ENCODE data around the gene LARP1B. TPM values are rescaled to one million over a fixed set of nuclear protein-coding genes. Genes with fewer than 3 reads are reported as not detected.
"Not testable (repeated sequence)": the region's sequence is repeated elsewhere in the genome, so short reads cannot be mapped to it uniquely, and the experiment has no call there.

LARP1B gene
- total and polyA plus RNA-seq, 2 donors (not counting 1 experiment from before 2014, with no cell fraction given), result 4.5 to 14.6 TPM

DNA sequence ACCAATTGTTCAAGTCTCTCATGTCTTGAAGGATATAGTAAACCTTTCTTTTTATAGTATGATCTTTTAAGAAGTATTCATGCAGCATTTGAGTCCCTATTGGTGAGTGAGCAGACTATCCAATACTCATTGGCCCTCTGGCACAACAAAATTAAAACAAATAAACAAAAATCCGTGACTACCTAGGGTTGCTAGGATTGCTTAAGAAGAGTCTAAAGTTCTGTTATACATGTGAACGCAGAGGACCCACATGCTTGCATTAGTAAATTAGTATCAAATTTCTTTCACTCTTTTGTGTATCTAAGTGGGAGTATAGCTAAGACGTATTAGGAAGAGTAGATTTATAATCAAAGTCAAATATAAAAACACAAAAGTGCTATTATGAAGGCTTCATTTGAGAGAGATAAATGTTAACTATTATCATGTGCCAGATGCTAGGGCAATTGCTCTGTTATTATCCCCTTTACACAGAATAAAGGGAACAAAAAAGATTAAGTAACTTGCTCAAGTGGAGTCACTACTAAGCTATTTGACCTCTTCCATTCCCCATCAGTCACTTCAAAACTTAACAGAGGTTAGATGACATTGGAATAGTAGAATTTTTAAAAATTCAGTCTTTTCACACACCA, 29.2 kb upstream of the LARP1B start:
- H3K27me3 Mint-ChIP-seq, result no peaks in the 10 kb centered on the region
- Histone ChIP-seq H3K4me2 (replicated peaks; ENCODE audit: low read depth, low read length, poor library complexity, severe bottlenecking) (no peak overlapping the region), H3K9ac (ENCODE audit: low read length) (no peak overlapping the region), H3K4me1 (ENCODE audit: control insufficient read depth in 2 of 2, insufficient read depth in 2 of 2, low read length in 2 of 2) (no peaks in the 10 kb centered on the region), H3K4me3 (ENCODE audit: control extremely low read depth in 1 of 5, extremely low read depth in 1 of 5, insufficient read depth in 1 of 5, low read depth in 2 of 5, low read length in 4 of 5) (no peak overlapping the region), H2AFZ (ENCODE audit: insufficient read depth, low read depth, low read length, poor library complexity, severe bottlenecking) (no peak overlapping the region), H3K79me2 (ENCODE audit: control insufficient read depth, insufficient read depth, low read length) (no peaks in the 10 kb centered on the region), H4K20me1 (ENCODE audit: control insufficient read depth, insufficient read depth, low read length, poor library complexity, severe bottlenecking) (no peaks in the 10 kb centered on the region), H3K36me3 (replicated peaks in 1 of 2; ENCODE audit: control extremely low read depth in 1 of 2, control insufficient read depth in 1 of 2, extremely low read depth in 1 of 2, insufficient read depth in 2 of 2, low read length in 1 of 2) (peaks cover 11 to 14% of the 10 kb centered on the region in 2 experiments), H3K27me3 (replicated peaks in 1 of 4; ENCODE audit: control extremely low read depth in 1 of 4, control insufficient read depth in 3 of 4, insufficient read depth in 4 of 4, low read length in 3 of 4) (no peaks in the 10 kb centered on the region), H3K27ac (ENCODE audit: low read length in 2 of 2) (no peak overlapping the region), H3K9me3 (ENCODE audit: control extremely low read depth in 1 of 3, control insufficient read depth in 2 of 3, insufficient read depth in 1 of 3, low read length in 2 of 3) (no peaks in the 10 kb centered on the region)
- H3K4me1 Mint-ChIP-seq, result no peaks in the 10 kb centered on the region
- ATAC-seq (ENCODE audit: low read depth) (no peak), DNase-seq (no peak)
- H3K4me3 Mint-ChIP-seq, result no peak overlapping the region
- no CpG with 5 or more reads among the region's 3 CpGs for WGBS (ENCODE audit: insufficient coverage)
- TF ChIP-seq, protein P1, sequence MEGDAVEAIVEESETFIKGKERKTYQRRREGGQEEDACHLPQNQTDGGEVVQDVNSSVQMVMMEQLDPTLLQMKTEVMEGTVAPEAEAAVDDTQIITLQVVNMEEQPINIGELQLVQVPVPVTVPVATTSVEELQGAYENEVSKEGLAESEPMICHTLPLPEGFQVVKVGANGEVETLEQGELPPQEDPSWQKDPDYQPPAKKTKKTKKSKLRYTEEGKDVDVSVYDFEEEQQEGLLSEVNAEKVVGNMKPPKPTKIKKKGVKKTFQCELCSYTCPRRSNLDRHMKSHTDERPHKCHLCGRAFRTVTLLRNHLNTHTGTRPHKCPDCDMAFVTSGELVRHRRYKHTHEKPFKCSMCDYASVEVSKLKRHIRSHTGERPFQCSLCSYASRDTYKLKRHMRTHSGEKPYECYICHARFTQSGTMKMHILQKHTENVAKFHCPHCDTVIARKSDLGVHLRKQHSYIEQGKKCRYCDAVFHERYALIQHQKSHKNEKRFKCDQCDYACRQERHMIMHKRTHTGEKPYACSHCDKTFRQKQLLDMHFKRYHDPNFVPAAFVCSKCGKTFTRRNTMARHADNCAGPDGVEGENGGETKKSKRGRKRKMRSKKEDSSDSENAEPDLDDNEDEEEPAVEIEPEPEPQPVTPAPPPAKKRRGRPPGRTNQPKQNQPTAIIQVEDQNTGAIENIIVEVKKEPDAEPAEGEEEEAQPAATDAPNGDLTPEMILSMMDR (IDR thresholded peaks at IDR 0.05), result no peak
- TF ChIP-seq EZH2 (IDR thresholded peaks at IDR 0.05; ENCODE audit: borderline replicate concordance, insufficient read depth, low read depth, low read length, poor library complexity, severe bottlenecking), result no peak
- POLR2A ChIA-PET, result no interaction called here
- CTCF ChIA-PET, result no interaction called here
- no peaks in the 10 kb centered on the region for H3K9me3 Mint-ChIP-seq (ENCODE audit: insufficient read depth)
- intact Hi-C loops (cut with micrococcal nuclease), result no loop called here
- no peak overlapping the region for H3K27ac Mint-ChIP-seq

GRCh38 chr4:128039568-128039967, 21.5 kb upstream of the LARP1B start:
- Mint-ChIP-seq H3K4me1 (no peaks in the 10 kb centered on the region), H3K4me3 (no peak overlapping the region), H3K9me3 (ENCODE audit: insufficient read depth) (no peaks in the 10 kb centered on the region), H3K27ac (no peak overlapping the region), H3K27me3 (no peaks in the 10 kb centered on the region)
- Histone ChIP-seq H3K4me3 (ENCODE audit: control extremely low read depth in 1 of 5, extremely low read depth in 1 of 5, insufficient read depth in 1 of 5, low read depth in 2 of 5, low read length in 4 of 5) (no peak overlapping the region), H3K79me2 (ENCODE audit: control insufficient read depth, insufficient read depth, low read length) (no peaks in the 10 kb centered on the region), H3K4me1 (ENCODE audit: control insufficient read depth in 2 of 2, insufficient read depth in 2 of 2, low read length in 2 of 2) (no peaks in the 10 kb centered on the region), H3K4me2 (replicated peaks; ENCODE audit: low read depth, low read length, poor library complexity, severe bottlenecking) (no peak overlapping the region), H3K36me3 (replicated peaks in 1 of 2; ENCODE audit: control extremely low read depth in 1 of 2, control insufficient read depth in 1 of 2, extremely low read depth in 1 of 2, insufficient read depth in 2 of 2, low read length in 1 of 2) (peaks cover 0 to 5% of the 10 kb centered on the region in 2 experiments), H3K27me3 (replicated peaks in 1 of 4; ENCODE audit: control extremely low read depth in 1 of 4, control insufficient read depth in 3 of 4, insufficient read depth in 4 of 4, low read length in 3 of 4) (no peaks in the 10 kb centered on the region), H4K20me1 (ENCODE audit: control insufficient read depth, insufficient read depth, low read length, poor library complexity, severe bottlenecking) (no peaks in the 10 kb centered on the region), H3K9ac (ENCODE audit: low read length) (no peak overlapping the region), H3K9me3 (ENCODE audit: control extremely low read depth in 1 of 3, control insufficient read depth in 2 of 3, insufficient read depth in 1 of 3, low read length in 2 of 3) (no peaks in the 10 kb centered on the region), H3K27ac (ENCODE audit: low read length in 2 of 2) (no peak overlapping the region), H2AFZ (ENCODE audit: insufficient read depth, low read depth, low read length, poor library complexity, severe bottlenecking) (no peak overlapping the region)
- intact Hi-C loops (cut with micrococcal nuclease), result no loop called here
- ATAC-seq (ENCODE audit: low read depth), result no peak
- TF ChIP-seq, protein P1 (IDR thresholded peaks at IDR 0.05), result no peak
- TF ChIP-seq EZH2 (IDR thresholded peaks at IDR 0.05; ENCODE audit: borderline replicate concordance, insufficient read depth, low read depth, low read length, poor library complexity, severe bottlenecking), result no peak
- WGBS (ENCODE audit: insufficient coverage), result no CpG with 5 or more reads among the region's 1 CpG
- CTCF ChIA-PET, result no interaction called here
- POLR2A ChIA-PET, result no interaction called here
- no peak for DNase-seq

- H3K9ac ChIP-seq (ENCODE audit: low read length); H3K27ac Mint-ChIP-seq; POLR2A ChIA-PET; H3K9me3 Mint-ChIP-seq (ENCODE audit: insufficient read depth); CTCF ChIA-PET; H4K20me1 ChIP-seq (ENCODE audit: control insufficient read depth, insufficient read depth, low read length, poor library complexity, severe bottlenecking); H3K36me3 ChIP-seq (replicated peaks in 1 of 2; ENCODE audit: control extremely low read depth in 1 of 2, control insufficient read depth in 1 of 2, extremely low read depth in 1 of 2, insufficient read depth in 2 of 2, low read length in 1 of 2); H3K4me2 ChIP-seq (replicated peaks; ENCODE audit: low read depth, low read length, poor library complexity, severe bottlenecking); H2AFZ ChIP-seq (ENCODE audit: insufficient read depth, low read depth, low read length, poor library complexity, severe bottlenecking); H3K4me1 ChIP-seq (ENCODE audit: control insufficient read depth in 2 of 2, insufficient read depth in 2 of 2, low read length in 2 of 2); H3K4me1 Mint-ChIP-seq; H3K27ac ChIP-seq (ENCODE audit: low read length in 2 of 2); H3K4me3 Mint-ChIP-seq; H3K27me3 Mint-ChIP-seq; ATAC-seq (ENCODE audit: low read depth); H3K9me3 ChIP-seq (ENCODE audit: control extremely low read depth in 1 of 3, control insufficient read depth in 2 of 3, insufficient read depth in 1 of 3, low read length in 2 of 3); DNase-seq; H3K4me3 ChIP-seq (ENCODE audit: control extremely low read depth in 1 of 5, extremely low read depth in 1 of 5, insufficient read depth in 1 of 5, low read depth in 2 of 5, low read length in 4 of 5); H3K27me3 ChIP-seq (replicated peaks in 1 of 4; ENCODE audit: control extremely low read depth in 1 of 4, control insufficient read depth in 3 of 4, insufficient read depth in 4 of 4, low read length in 3 of 4); H3K79me2 ChIP-seq (ENCODE audit: control insufficient read depth, insufficient read depth, low read length); intact Hi-C loops (cut with micrococcal nuclease): not testable (repeated sequence)
- 100% methylated on average over 1 of the region's 9 CpGs for WGBS (ENCODE audit: insufficient coverage)
These were observed 14.1 kb upstream of the LARP1B start for GRCh38 chr4:128047019-128047418.

Data from B cell (primary cell).